Measurements from ENCODE around the gene SPATA3.

SPATA3 gene

DNA sequence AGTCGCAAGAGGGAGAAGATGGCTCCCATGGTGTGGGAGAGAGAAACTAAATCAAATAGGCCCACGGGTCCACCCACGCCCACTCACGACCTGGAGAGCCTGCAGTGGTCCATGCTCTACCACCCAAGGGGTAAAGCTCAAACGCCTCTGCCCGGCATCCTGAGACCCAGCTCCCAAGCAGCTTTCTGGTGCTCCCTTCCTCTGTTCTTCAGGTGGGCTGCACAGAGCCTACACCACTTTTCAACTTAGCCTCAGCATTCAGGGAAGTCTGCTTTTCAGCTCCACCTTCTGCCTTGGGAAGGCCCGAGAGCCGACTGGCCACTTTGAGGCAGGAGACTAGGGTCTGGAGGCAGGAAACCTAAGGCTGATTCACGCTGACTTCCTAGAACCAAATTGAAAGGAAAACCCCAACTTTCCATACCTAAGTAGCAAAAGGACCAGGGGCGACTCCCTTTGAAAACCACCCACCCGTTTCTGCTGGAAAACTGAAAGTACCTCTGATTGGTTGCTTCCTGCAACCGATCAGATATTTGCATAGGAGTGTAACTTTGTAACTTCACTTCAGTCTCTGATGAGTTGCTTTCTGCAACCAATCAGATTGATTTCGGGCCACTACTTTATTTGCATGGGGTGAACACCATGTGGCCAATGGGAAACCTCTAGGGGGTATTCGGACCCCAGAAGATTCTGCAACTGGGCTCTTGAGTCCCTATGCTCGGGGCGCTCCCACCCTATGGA, 26.8 kb upstream of the SPATA3 start:
- DNase-seq: no peak

DNA sequence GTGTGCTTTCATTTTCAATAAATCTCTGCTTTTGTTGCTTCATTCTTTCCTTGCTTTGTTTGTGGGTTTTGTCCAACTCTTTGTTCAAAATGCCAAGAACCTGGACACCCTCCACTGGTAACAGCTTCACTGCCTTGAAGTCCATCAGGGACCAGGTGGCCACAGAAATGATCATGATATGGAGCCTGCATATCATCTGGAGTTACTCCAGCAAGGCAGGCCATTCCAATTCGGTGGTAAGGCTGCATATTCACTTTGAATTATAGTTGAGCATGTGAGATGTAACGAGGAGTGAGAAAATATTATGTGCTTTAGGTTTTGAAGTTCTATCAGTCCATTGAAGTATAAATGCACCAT, 26.3 kb upstream of the SPATA3 start:
- no peak for DNase-seq

DNA sequence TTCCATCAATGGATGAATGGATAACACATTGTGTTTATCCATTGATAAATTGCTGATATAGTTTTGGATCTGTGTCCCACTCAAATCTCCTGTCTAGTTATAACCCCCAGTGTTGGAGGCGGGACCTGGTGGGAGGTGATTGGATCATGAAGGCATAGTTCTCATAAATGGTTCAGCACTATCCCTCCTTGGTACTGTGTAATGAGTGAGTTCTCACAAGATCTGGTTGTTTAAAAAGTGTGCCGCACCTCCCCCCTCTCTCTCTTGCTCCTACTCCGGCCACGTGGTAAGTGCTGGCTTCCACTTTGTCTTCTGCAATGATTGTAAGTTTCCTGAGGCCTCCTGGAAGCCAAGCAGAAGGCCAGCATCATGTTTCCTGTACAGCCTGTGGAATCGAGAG, 23.9 kb upstream of the SPATA3 start:
- DNase-seq: no peak

DNA sequence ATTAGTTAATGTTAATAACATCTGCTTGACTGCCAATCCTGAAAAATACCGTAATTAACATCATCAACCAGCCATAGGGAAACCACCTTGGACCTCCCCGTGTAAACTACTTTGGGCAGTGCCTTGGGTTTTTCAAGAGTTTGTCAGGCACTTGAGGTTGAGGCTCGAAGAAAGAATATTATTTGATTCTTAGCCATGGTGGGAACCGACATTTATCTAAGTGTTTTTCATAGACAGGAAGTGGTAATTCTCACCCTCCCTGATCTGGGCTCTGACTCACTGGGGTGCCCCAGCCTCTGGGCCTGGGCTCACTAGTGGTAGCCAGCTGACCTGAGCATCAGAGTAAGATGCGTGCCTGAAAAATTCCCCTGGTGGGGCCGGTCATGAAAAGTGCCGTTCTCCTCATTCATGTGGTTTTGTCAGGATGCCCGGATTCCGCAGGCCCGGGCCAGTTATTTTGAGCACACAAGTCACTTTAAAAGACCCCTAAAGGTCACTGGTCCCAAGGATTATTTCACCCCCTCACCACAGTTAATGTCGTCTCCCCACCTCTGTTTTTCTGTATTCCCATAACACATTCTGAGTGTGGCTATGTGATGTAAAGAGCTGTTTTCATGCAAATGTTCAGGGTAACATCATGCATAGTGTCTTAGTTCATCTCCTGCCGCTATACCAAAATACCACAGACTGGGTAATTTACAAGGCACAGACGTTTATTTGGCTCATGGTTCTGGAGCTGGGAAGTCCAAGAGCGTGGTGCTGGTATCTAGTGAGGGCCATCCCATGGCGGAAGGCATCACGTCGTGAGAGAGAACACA, 21.6 kb upstream of the SPATA3 start:
- DNase-seq: peak; percentile 69

DNA sequence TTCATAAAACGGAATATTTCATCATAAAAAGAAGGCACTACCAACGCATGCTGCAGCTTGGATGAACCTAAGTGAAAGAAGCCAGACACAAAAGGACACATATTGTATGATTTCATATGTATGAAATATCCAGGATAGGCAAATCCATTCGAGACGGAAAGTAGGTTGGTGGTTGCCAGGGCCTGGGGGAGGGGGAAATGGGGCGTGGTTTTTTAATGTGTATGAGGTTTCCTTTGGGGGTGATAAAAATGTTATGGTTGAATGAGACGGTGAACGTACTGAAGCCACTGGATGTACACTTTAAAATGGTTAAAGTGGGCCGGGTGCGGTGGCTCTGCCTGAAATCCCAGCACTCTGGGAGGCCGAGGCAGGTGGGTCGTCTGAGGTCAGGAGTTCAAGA, 20.0 kb upstream of the SPATA3 start:
- DNase-seq: no peak

DNA sequence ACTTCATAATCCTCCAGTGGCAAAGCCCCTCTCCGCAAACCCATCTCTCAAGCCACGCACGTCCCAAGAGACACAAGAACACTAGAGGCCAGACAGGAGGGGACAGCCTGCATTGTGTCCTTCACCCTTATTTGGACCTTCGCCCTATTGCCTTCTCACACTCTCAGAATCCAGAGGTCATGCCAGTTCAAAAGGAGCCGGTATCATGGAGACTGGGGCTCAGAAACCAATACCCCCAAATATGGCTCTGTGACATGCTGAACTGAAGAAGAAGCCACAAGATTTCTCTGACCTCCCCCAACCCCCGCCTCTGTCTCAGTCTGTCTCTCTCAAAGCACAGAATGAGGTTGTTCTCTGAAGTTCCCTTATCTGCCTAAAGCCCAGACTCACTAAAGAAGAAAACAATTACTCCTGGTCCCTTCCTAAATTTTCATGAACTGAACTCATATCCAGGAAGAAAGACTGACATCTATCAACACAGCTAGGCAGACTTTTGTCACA, 19.2 kb upstream of the SPATA3 start:
- no peak for DNase-seq

DNA sequence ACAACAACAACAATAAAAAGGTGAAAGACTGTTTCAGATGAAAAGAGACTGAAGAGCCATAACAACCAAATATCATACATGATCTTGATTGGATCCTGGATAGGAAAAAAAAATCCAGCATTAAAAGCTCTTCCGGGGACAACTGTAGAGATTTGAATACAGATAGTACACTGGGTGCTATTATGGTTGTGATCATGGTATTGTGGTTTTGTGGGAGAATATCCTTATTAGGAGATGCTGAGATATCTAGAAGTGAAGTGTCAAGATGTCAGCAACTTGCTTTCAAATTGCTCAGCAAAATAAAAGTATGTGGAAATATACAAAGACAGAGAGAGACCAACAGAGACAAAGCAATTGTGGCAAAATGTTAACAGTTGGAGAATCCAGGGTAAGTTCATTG, 15.5 kb upstream of the SPATA3 start:
- DNase-seq: no peak

DNA sequence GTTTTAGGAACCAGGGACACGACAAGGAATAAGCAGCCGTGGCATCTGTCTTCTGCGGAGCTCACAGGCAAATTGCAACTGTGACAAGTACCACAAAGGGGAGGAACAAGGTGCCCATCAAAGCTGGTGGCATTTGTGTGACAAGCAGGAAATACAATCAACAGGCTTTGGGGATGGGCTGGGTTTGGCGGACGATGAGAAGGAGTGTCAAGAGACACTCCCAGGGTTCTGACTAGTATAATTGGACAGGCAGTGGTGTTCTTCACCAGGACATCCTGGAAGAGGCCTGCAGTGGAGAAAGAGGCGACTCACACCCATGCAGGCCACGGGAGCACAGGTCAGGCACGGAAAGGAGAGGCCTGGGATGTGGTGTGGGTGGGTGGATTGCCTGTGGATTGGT, 14.2 kb upstream of the SPATA3 start:
- no peak for DNase-seq

DNA sequence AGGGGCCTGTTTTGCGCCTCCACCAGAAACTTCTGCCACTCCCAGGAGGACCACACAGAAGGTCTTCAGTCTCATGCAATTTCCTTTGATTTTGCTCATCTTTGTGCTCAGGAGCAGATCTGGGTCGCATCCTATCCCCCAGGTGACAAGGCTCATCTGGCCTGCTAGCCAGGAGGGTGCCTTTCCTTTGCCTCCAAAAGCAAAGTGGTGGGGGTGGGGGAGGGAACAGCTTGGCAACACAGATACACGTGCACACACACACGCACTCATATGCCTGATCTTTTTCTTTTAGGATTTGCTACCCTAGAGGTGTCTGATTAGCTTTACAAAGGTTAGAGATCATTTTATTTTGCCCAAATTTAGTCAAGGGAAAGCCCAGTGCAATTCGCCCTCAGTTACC, 13.8 kb upstream of the SPATA3 start:
- DNase-seq: no peak

DNA sequence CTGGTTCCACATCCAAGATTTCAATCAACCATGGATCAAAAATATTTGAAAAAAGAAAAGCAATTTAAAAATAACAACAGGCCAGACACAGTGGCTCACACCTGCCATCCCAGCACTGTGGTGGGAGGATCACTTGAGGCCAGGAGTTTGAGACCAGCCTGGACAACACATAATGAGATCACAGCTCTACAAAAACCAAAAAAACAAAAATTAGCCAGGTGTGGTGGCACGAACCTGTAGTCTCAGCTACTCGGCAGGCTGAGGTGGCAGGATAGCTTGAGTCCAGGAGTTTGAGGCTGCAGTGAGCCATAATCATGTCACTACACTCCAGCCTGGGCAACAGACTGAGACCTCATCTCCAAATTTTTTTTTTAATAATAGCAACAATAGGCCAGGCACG, 13.4 kb upstream of the SPATA3 start:
- no peak for DNase-seq

DNA sequence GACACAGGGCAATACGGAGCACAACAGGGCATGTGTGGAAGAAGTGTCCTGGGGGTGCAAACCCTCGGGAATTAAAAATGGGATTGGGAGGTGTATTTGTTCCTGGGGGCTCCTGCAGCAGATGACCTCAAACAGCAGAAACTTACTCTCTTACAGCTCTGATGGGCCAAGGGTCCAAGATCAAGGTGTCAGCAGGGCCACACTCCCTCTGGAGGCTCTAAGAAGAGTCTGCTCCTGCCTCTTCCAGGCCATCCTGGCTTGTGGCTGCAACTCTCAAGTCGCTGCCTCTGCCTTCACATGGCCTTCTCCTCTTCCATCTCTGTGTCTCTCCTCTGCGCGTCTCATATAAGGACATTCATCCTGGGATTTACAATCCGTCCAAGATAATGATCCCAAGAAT, 12.4 kb upstream of the SPATA3 start:
- no peak for DNase-seq

DNA sequence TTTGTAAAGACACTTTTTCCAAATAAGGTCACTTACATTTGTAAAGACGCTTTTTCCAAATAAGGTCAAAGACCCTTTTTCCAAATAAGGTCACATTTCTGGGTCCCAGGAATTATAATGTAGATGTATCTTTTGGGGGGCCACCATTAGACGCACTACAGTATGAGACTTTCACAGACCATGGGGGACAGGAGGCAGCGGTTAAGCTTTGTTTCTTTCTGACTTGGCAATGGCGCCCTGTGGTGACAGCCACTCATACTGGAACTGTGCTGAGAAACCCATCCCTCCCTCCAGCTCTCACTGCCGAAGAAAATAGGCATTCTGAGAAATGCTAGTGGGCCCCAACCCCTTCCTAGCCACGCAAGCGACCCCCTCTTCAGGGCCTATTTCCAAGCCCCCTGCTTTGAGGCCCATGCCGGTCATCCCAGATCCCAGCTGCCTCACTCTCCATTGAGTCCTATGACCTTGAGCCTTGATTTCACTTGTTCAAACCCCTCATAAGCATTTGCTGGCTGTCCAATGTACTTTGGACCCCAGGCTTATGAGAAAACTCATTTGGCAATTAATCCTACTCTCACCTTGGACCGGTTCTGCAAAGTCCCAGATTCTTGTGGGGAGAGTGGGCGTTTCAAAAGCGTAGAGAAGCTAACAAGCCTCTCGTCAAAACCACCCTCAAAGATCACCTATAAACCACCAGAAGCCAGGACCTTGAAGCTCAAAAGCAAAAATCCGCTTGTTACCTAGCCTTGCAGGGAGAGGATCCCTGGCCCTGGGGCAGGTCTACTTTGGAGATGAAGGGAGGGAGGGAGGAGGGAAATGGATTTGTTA, 11.3 kb upstream of the SPATA3 start:
- no peak for DNase-seq

DNA sequence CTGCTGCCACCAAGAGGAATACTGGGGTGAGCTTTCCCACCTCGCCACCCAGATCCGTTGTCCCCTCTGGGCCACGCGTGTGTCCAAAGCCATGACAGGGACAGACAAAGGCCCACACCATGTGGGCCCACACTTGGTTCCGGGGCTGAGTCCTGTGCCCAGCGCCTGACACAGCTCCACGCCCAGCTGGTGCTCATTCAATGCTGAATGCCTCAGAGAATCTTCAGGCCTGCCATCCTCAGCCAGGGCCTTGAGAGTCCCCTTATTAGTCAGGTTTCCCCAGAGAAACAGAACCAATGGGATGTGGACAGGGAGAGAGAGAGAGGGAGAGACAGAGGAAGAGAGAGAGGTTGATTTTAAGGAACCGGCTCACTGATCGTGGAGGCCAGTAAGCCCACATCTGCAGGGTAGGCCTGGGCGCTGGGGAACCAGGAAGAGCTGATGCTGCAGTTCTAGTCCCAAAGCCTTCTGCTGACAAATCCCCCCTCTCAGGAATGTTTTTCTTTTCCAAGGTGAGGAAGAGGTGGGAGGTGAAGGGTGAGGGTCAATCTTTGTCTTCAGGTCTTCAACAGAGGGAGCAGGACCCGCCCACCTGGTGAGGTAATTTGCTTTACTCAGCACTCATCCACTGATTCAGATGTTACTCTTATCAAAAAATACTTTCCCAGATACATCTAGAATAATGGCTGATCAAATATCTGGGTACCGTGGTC, 10.2 kb upstream of the SPATA3 start:
- DNase-seq: no peak

DNA sequence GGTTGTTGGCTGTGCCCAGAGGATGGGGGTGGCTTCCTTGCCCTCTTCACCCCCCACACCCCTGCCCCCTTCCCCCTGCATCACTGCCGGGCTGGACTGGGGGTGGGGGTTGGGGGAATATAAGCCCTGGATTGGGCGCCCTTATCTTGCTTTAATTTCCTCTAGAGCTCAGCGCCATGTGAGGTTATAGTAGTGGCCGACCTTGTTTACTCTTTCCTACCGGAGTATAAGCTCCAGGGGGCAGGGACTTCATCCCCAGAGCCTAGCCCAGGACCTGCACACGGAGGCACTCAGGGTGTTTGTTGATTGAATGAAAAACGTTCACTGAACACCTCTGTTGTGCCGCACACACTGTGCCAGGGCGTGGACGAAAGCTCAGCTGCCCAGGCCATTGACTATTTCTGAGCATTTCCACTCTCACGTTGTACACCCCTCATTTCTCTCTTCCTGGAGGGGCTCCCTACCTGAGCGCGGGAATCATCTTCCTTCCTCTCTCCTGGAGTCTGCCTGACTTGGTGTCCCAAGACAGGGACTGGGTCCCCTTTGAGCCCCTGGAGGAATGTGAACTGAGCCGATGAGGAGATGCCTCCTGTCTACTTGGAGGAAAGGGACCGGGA, 9.3 kb upstream of the SPATA3 start:
- DNase-seq: no peak

DNA sequence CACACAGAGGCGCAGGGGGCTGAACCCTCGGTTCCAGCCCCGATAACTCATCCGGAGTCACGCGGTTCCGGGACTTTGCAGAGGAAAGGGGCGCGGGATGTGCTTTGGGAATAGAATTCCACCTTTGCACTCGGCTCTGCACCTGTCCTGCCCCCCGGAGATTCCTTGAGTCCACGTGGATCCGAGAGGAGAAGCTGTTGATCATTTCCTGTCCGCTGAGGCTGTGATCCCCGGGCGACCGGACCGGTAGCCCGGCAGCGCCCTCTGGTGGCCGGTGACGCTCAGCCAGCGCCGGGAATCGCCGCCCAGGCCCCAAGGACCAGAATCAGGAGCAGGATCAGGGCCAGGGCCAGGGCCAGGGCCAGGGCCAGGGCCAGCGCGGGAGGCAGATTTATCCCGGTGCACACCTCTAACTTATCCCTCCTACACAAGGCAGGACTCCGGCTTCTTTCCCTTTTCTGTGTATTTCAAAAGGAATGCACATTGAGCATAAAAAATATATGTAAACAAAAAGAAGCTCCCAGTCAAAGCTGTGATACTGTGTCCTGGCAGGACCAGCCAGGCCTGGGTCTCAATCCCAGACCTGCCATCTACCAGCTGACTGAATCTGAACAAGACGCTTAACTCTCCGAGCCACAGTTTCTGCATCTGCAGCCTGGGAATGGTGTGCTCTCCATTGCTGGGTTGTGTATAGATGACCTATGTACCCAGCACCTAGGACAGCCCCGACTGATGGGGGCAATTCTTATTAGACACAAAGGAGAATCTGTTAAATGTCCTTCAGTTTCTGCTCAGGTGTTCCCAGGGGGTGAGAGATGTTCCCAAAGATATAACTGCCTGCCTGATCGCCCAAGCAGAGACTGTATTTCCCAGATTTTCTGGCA, 8.5 kb upstream of the SPATA3 start:
- DNase-seq: peak; percentile 61

DNA sequence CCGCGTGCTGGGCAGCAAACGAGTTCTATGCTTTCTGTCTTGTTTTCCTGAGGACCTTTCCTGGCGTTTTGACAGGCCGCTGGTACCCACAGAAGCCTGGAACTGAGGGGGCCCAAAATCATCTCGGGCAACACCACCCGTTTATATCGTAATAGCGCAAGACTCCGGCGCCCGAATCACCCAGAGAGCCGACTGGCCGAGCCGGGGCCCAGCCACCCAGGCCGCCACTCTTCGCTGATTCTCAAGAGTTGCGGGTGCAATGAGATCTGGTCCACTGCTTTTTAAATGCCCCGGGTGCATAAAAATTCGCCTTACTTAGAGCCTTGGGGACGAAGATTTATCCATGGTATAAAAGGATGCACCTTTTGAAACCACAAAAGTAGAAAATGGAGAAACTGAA, 6.2 kb upstream of the SPATA3 start:
- DNase-seq: no peak

DNA sequence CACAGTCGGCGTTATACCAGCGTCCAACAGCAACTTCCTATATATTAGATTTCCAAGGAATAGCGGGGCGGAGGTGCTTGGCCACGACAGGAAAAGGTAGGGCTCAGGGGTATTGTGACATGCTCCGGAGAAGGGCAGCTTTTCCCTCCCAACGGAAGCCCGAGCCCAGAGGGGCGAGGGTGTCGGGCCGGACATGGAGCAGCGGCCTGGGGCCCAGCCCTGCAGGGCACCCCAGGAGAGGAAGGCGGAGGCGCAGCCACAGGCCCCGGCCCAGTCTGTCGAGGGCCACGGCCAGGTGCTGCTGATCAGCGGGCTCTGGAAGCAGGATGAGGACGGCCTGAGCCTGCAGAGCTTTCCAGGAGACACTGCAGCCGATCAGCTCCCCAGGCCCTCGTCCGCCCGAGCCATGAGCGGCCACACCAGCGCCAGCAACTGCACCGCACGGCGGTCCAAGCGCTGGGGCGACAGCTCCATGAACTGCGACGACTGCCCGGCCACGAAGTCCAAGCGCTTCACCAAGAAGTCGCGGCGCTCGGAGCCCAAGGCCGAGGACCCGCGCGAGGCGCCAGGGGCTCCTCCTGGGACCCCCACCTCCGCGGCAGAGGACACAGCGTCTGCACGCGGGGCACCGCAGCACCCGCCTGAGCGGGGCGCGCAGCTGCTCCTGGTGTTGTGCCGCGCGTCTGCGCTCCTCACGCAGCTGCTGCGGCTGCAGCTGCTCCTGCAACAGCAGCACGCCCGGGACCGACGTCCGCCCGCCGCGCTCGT, 5.6 kb upstream of the SPATA3 start:
- no peak for DNase-seq

DNA sequence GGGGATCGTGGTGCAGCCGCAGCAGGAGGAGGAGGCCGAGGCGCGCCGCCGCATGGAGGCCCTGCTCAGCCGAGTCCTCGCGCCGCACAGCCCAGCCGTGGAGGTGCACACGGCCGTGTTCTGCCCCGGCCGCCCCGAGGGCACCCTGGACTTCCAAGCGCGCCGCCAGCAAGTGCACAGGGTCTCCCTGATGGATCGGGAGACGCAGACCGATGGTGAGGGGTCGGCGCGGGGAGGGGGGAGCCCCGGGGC, 5.1 kb upstream of the SPATA3 start:
- DNase-seq: no peak

DNA sequence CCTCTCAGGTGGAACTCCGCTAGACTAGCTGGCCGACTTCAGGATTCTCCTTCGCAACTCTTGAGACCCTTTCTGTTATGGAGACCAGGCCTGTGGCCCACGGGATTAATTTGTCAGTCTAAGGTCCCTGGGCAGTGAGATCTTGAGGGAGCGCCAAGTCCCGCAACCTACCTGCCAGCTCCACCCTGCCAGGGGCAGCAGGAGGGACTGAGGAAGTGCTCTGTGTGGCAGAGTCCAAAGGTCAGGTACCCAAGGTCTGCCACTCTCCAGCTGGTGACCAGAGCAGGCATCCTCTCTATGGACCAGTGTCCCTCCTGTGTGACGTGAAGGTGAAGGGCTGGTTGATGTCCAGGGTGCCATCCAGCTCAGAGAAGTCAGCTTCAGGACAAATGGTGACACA, 4.3 kb upstream of the SPATA3 start:
- no peak for DNase-seq

DNA sequence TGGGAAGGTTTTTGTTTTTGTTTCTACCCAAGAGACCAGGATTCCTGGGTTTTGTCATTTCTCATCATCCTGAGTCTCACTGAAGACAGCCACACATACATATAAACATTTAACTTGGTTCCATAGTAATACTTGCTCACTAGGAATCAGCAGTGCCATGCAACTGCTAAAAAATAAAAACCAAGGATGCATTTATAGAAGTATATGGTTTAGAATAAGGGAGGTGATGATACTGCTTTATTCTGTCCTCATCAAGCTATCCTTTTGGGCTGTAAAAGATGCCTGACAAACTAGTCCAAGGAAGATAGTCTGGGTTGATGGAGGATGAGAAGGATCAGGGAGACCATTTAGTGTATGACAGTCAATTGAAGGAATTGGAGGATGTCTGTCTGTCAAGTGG, 740 bp downstream of the SPATA3 start:
- no peak for DNase-seq

DNA sequence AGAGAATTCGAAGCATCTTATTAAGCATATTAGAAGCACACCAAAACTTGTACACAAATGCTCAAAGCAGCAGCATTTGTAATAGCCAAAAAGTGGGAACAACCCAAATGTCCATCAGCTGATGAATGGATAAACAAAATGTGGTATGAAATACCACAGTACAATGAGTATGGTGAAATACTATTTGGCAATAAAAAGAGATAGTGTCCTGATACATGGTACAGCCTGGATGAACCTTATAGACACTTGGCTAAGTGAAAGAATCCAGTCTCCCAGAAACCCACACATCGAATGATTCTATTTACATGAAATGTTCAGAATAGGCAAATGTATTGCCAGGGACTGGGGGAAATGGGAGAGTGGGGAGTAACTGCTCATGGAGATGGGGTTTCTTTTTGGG, 3.0 kb downstream of the SPATA3 start:
- DNase-seq: no peak
